Epidermal melanocyte (primary cell): Measurements from ENCODE around the gene SMIM45.

Experiments used
- DNase-seq: peaks from one replicate; pipeline ENCODE4 v3.0.0; 2011; ENCODE audit warnings: low spot score; ENCODE audit not compliant: insufficient read length

Gene SMIM45

GRCh38 chr22:41998361-41999261 lies 46.7 kb downstream of the SMIM45 start, which contains the start of gene WBP2NL:
WBP2NL (plus strand) TSS chr22:41998788; CDS start chr22:41998819, 31 bp downstream.
- peak; percentile 88 for DNase-seq

GRCh38 chr22:42000466-42000865 lies 48.5 kb downstream of the SMIM45 start:
- DNase-seq = no peak

DNA sequence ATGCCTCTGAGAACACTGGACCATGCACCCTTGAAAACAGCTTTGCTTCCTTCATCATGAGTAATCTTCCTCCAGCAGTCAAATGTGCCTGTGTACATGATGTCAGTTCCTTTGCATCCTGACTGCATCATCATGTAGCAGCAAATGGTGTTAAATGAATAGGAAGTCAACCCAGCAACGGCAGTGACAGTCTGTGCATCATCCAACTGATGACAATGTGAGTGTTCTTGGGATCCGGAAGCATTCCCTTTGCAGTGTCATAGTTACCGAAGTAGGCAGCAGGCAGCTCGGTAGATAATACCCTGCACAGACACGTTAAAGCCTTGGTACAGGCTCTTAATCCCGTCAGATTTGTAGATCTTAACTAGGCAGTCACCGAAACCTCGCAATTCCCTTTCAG lies 49.2 kb downstream of the SMIM45 start:
- DNase-seq = no peak

DNA sequence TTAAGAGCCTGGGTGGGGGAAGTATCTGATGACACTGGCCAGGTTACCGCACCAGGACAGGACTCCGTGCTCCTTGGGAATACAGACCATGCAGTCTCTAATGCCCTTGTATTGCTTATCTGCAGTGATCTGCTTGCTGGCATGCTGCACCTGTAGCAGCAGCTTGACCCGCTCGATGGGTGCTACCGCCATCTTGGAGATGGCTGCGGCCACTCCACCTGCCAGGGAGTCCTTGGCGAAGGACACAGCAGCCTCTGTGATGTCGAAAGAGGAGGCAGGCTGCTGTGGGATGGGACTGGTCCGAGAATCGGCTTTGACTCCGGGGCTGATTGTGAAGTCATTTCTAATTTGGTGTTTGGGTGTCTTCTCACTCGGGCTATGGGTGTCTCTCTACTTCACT lies 49.8 kb downstream of the SMIM45 start:
- no peak for DNase-seq

- no peak for DNase-seq
These were observed 56.0 kb downstream of the SMIM45 start for GRCh38 chr22:42007922-42008321.
